Colonic mucosa (tissue), 4 donors: Measurements from ENCODE around the gene OVCH1. TPM values are rescaled to one million over a fixed set of nuclear protein-coding genes. Genes with fewer than 3 reads are reported as not detected.

Source experiments
- DNase-seq: peaks from one replicate; pipeline ENCODE4 v3.0.0-alpha.2; 2020
- H3K27ac ChIP-seq: fragments of 200-600 bp; one replicate; pipeline ENCODE4 v1.8.0; 2021
- H3K27me3 ChIP-seq: fragments of 200-600 bp; one replicate; pipeline ENCODE4 v1.8.0; 2021
- H3K36me3 ChIP-seq: fragments of 200-600 bp; one replicate; pipeline ENCODE4 v1.8.0; 2021
- H3K4me1 ChIP-seq: fragments of 200-600 bp; one replicate; pipeline ENCODE4 v1.8.0; 2021; ENCODE audit warnings: mild to moderate bottlenecking
- H3K4me3 ChIP-seq: fragments of 200-600 bp; one replicate; pipeline ENCODE4 v1.8.0; 2021
- H3K9ac ChIP-seq, 2 donors: one replicate each; pipeline ENCODE4 v1.7.0; 2013; ENCODE audit warnings: control low read depth in 2 of 2, low read depth in 2 of 2, low read length in 2 of 2
- H3K9me3 ChIP-seq: fragments of 200-600 bp; one replicate; pipeline ENCODE4 v1.8.0; 2021
- intact Hi-C: fragments of 100-400 bp; cut with DNase I; formaldehyde crosslinking; loops from one replicate; pipeline ENCODE4 v1.14.1; 2022
- total RNA-seq, 2 donors: library from RNA; stranded (reverse); fragmentation: NEBNext Ultra II Directional in 1 of 2; extraction: Animal tissue kit (Norgen Biotek cat#: 25700) in 1 of 2; gene quantifications; one replicate each; pipeline ENCODE4 v1.2.1, GENCODE V29; 2021
- TF ChIP-seq, protein P1 (sequence below): fragments of 200-600 bp; IDR thresholded peaks from one replicate; pipeline ENCODE4 v1.8.0; 2022; ENCODE audit warnings: antibody characterized with exemption, mild to moderate bottlenecking
- donor health status: healthy.
- donor health status: DM: no; HTN: no; CAD: no.
- donor health status: DM: no; HTN: no; CAD: no.

Gene OVCH1
- total RNA-seq, 2 donors from 2014 or later, result not detected

GRCh38 chr12:29543036-29543435, 45.5 kb upstream of the OVCH1 start:
- Histone ChIP-seq H3K36me3 (no peaks in the 10 kb centered on the region), H3K4me1 (no peaks in the 10 kb centered on the region), H3K4me3 (no peak overlapping the region), H3K27ac (no peak overlapping the region), H3K27me3 (no peaks in the 10 kb centered on the region), H3K9ac (no peak overlapping the region), H3K9me3 (no peaks in the 10 kb centered on the region)
- TF ChIP-seq, protein P1, sequence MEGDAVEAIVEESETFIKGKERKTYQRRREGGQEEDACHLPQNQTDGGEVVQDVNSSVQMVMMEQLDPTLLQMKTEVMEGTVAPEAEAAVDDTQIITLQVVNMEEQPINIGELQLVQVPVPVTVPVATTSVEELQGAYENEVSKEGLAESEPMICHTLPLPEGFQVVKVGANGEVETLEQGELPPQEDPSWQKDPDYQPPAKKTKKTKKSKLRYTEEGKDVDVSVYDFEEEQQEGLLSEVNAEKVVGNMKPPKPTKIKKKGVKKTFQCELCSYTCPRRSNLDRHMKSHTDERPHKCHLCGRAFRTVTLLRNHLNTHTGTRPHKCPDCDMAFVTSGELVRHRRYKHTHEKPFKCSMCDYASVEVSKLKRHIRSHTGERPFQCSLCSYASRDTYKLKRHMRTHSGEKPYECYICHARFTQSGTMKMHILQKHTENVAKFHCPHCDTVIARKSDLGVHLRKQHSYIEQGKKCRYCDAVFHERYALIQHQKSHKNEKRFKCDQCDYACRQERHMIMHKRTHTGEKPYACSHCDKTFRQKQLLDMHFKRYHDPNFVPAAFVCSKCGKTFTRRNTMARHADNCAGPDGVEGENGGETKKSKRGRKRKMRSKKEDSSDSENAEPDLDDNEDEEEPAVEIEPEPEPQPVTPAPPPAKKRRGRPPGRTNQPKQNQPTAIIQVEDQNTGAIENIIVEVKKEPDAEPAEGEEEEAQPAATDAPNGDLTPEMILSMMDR, result no peak
- no peak for DNase-seq
- intact Hi-C loops, result no loop called here

DNA sequence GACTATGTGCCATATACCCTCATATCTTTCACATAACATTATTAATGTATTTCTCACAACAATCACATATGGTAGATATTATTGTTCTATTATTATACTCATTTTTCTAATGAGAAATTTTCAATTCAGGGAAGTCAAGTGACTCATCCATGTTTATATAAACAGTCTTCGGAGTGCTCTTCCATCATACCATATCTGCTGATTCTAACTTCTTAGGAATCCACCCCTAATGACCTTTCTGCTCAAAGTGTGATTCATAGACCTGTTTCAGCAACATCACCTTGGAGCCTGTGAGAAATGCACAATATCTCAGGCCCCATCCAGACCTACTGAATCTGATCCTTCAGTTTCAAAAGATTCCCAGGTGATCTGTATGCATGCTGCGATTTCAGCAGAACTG, 39.8 kb upstream of the OVCH1 start:
- H3K27ac ChIP-seq, result no peak overlapping the region
- no peaks in the 10 kb centered on the region for H3K36me3 ChIP-seq
- intact Hi-C loops, result no loop called here
- no peaks in the 10 kb centered on the region for H3K4me1 ChIP-seq
- TF ChIP-seq, protein P1, result no peak
- H3K9me3 ChIP-seq, result no peaks in the 10 kb centered on the region
- H3K9ac ChIP-seq, result no peak overlapping the region
- no peak overlapping the region for H3K4me3 ChIP-seq
- no peaks in the 10 kb centered on the region for H3K27me3 ChIP-seq
- no peak for DNase-seq

GRCh38 chr12:29534935-29535334, 37.4 kb upstream of the OVCH1 start:
- Histone ChIP-seq H3K27me3 (no peaks in the 10 kb centered on the region), H3K36me3 (no peaks in the 10 kb centered on the region), H3K9me3 (no peaks in the 10 kb centered on the region), H3K4me1 (no peaks in the 10 kb centered on the region), H3K4me3 (no peak overlapping the region), H3K27ac (no peak overlapping the region), H3K9ac (no peak overlapping the region)
- no peak for DNase-seq
- TF ChIP-seq, protein P1, result no peak
- intact Hi-C loops, result no loop called here

DNA sequence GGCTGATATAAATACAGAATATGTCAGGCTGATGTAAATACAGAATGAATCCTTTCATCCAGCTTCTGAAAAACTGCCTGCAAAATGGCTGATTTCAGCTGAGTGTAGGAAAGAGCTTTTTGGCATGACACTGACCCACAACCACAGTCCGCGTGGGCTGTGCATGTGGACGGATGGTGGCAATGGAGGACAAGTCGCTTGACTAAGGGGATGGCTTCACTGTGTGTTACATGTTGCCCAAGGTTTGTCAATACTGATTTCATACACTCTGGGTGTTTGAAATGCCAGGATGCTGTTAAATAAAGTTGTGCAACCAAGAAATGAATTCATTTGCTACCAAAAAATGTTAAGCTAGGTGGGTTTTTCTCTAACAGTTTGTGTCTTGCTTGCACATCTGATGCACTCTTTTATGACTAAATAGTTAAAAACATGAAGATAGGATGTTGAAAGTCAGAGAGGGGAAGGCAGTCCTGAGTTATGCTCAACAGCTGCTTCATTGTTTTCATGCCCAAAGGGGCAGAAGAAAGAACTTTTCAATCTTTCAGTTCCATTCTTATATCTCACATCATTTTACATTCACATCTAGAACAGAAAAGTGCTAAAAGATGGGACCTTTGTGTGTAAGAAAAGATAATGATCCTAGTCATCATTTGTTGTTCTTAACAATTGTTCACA, 36.5 kb upstream of the OVCH1 start:
- no peak for DNase-seq
- no peaks in the 10 kb centered on the region for H3K4me1 ChIP-seq
- intact Hi-C loops, result no loop called here

DNA sequence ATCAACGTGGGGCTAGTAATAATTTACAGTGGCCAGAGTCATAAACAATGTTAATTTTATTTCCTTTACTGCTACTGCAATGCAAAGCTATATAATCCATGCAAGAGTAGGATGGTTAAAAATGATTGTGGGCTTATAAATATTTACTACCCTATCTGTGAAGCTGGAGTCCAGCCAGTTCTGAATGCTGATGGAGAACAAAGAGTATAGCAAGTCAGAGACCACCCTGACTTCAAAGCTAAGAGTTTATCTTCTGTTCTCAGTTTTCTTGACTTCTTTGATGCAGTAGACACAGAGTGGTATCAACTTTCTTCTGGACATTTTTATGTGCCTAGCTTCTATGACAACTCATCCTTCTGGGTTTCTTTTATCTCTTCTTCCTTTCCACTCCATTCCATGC, 34.0 kb upstream of the OVCH1 start:
- TF ChIP-seq, protein P1, result no peak
- no peak overlapping the region for H3K4me3 ChIP-seq
- no peaks in the 10 kb centered on the region for H3K36me3 ChIP-seq
- intact Hi-C loops, result no loop called here
- no peak for DNase-seq
- no peak overlapping the region for H3K27ac ChIP-seq
- no peaks in the 10 kb centered on the region for H3K4me1 ChIP-seq
- H3K27me3 ChIP-seq, result no peaks in the 10 kb centered on the region
- no peaks in the 10 kb centered on the region for H3K9me3 ChIP-seq
- H3K9ac ChIP-seq, result no peak overlapping the region

More for the DNA sequence above, 36.5 kb upstream of the OVCH1 start:
- no peaks in the 10 kb centered on the region for H3K27me3 ChIP-seq
- no peak overlapping the region for H3K9ac ChIP-seq
- H3K4me3 ChIP-seq, result no peak overlapping the region
- no peaks in the 10 kb centered on the region for H3K9me3 ChIP-seq
- H3K36me3 ChIP-seq, result no peaks in the 10 kb centered on the region
- TF ChIP-seq, protein P1, result no peak
- no peak overlapping the region for H3K27ac ChIP-seq
